Fibroblast of gingiva (primary cell): ENCODE data around the gene ENO4.

ENCODE experiments used
- DNase-seq: peaks from one replicate; pipeline ENCODE4 v3.0.0-alpha.2; 2011; ENCODE audit warnings: low read depth

Gene ENO4, protein sequence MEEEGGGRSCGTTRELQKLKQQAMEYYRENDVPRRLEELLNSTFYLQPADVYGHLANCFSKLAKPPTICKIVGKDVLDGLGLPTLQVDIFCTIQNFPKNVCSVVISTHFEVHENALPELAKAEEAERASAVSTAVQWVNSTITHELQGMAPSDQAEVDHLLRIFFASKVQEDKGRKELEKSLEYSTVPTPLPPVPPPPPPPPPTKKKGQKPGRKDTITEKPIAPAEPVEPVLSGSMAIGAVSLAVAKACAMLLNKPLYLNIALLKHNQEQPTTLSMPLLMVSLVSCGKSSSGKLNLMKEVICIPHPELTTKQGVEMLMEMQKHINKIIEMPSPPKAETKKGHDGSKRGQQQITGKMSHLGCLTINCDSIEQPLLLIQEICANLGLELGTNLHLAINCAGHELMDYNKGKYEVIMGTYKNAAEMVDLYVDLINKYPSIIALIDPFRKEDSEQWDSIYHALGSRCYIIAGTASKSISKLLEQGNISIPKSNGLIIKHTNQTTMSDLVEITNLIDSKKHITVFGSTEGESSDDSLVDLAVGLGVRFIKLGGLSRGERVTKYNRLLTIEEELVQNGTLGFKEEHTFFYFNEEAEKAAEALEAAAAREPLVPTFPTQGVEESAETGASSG

GRCh38 chr10:116849248-116850057 lies at the start of gene ENO4:
Gene ENO4 (plus strand): TSS chr10:116849499. CDS start chr10:116849567, 68 bp downstream.
- peak; percentile 65 for DNase-seq

- DNase-seq: no peak
Measured at GRCh38 chr10:116800286-116800929, 48.9 kb upstream of the ENO4 start.

DNA sequence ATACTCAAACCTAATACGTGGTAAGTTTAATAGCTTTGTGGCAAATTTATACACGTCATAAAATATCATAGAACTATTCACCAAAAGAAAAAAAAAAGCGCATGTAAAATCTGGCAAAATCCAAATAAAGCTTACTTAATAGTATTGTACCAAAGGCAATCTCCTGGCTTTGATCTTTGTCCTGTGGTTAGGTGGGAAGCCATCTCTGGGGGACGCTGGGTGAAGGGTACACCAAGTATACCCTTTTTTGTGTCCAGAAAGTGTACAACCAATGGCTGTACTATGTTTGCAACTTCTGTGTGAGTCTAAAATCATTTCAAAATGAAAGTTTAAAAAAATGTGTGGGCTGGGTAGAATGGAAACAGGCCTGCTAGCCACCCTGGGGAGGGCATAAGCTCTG lies 47.6 kb upstream of the ENO4 start:
- DNase-seq: no peak

DNA sequence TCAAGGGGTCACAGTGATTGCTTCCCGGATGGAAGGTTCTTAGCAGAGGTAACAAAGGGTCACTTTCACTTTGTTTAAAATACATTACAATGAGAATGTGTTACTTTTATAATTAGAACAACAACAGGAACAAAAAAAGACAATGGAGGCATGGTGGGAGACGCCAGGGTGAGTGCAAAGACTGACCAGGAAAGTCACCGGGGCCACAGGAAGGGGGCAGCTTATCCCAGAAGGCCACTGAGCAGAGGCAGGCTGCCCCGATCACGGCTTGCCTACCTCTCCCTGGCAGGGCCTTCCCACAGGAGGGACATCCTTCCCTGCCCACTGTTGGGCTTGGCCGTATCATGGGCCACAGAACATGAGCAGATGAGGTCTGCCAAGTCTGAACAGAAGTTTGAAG lies 46.8 kb upstream of the ENO4 start:
- no peak for DNase-seq

DNA sequence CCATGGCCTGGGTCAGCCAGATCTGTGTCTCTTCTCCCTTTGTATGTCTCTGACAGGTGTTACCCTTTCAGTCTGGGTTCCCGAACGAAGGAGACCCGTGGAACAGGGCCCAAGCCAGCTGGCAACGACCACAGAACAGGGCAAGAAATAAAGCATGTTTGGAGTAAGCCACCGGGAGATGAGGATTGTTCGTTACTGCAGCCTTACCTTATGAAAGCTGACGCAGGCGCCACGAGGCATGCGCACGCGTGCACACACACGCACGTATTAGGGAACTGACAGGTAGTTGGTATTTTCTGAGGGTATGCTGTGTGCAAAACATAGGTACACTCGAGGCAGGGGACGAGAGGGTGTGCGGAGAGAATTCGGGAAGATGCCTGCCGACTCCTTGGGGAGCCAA lies 46.4 kb upstream of the ENO4 start:
- DNase-seq: no peak

DNA sequence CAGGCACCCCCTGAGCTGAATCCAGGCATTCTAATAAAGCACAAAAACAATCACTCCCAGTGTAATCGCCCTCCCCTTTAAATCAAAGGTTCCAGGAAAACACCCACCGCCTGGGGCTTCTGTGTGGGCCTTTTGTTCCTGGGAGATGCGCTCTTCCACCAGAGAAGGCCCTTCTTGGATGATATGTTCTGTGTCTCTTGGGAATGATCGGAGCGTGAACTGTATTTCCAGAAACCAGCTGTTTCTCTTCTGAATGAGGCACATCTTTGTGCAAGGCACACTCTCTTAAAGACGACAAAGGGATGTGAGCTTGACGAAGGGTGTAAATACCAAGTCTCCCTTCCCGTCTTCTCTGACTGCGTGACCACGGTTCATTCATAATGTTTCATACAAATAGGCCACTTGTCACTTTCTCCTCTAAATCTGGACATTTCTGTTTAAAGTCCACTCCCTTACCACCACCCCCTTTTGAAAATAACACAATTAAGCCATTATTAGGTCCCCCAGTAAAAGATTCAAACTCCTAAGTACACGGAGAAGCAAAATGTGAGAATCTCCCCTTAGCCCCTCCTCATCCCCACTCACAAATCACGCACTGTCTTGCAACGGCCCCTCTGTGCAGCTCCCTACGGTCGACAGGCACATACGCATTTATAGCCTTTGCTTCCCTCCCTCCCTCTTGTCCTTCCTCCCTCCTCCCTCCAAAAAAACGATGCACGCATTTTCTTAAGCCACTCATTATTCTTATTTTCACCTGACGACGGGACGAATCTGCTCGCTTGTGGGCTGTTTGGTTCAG lies 45.6 kb upstream of the ENO4 start:
- no peak for DNase-seq

DNA sequence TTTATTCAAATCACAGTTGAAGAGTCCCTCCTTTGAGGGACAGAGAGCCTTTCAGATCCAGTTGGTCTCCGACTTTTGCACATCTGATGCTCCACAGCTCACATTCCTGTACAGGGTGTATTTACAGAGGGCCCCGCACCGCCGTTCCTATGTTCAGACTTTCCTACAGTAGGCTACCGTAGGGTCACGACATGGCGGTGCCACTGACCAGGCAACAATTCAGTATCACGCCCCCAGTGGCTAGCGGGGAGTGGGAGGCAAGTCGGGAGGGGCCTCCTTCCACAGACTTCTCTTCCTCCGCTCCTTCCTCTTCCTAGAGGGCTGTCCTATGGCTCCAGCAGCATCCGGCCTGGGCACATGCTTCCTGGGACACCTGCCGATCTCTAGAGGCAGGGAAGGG lies 40.6 kb upstream of the ENO4 start:
- DNase-seq: no peak

DNA sequence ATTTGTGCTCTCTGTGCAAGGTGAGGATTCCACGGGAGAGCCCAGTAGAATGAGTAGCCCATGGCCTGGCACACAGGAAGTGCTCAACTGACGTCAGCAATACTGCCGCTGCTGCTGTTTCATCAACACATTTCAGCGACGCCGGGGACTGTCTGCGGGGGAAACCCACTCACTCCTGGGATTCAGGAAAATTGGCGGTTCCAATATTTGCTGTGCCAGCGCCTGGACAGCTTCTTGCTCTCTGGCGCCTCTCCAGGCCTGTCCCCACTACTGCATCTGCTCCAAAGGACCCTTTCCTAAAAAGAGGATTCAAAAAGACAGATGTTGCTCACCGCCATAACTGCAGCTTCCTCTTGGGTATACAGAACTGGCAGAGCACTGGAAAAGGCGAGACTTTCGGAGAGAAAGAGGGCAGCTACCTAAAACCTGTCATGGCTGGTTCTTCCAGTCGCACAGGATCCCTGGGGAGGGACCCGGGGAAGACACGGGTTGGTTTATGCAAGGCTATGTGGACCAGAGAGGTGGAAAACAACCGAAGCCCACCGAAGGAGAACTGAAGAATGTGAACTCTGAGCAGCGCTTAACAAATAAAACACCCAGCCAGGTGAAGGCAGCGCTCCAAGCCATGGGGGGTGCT lies 39.7 kb upstream of the ENO4 start:
- DNase-seq: no peak

DNA sequence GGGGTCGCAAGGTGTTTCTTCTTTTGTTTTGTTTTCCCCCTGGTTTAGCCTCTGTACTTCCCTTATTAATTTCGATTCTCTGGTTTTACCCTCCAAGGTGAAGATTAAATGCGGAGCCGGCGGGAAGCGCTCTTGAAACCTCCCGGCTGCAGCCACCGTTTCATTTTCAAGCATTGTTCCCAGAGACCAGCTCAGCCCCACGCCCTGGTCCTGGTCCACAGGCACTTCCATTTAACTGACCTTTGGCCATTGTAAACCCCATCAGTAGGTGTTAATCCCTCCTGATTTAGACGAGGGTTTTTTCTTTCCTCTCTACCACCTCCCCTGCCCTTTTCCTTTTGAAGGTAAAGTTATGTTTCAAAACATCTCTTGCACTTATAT lies 39.2 kb upstream of the ENO4 start:
- DNase-seq: no peak

DNA sequence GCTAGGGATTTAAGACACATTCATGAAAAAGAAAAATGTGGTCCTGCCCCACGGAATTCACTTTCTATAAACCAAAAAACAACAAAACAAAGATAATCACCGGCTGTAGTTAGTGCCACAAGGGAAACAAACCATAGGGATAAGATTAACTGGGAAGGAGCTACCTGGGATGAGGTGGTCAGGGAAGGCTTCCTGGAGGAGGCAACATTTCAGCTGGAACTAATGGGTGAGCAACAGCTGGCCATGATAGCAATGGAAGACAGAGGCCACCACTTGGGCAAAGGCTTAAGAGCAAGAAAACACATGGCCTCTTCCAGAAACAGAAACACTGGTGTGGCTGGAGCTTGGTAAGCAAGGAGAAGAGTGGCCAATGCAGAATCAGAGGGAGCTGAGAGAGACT lies 38.4 kb upstream of the ENO4 start:
- no peak for DNase-seq

- no peak for DNase-seq
Measured at GRCh38 chr10:116811691-116812090, 37.6 kb upstream of the ENO4 start.

DNA sequence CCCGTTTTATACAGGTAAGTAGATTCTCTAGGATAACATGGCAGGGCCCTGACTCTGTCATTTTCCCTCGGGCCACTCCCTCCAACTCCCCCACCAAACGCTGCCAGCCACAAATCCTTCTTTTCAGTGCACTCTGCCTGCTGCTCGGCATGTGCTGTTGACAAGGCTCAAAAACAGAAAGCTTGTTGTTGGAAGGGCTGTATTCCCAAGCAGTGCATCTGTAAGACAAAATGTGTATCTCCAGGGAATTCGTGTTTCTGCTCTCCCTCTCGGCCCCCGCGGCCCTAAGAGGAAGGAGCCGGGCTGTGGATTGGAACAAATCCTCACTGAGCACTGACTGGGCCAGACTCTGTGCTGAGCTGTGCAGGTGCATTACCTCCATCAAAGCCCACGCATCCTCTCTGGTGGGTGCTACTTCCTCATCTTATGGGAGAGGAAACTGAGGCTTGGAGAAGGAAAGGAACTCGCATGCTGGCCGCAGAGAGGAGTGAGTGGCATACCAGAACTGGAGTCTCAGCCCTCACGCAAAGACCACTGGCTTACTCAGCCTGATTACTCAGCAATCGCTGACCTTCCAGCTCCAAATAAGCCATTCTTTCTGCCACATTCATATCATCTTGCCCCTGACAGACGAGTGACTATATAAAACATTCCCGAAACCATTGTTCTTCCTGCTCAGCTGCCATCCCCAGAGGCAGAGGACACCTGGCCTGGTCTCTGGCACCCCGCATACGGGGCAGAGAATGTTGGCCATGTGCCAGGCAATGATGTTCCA lies 33.5 kb upstream of the ENO4 start:
- no peak for DNase-seq

DNA sequence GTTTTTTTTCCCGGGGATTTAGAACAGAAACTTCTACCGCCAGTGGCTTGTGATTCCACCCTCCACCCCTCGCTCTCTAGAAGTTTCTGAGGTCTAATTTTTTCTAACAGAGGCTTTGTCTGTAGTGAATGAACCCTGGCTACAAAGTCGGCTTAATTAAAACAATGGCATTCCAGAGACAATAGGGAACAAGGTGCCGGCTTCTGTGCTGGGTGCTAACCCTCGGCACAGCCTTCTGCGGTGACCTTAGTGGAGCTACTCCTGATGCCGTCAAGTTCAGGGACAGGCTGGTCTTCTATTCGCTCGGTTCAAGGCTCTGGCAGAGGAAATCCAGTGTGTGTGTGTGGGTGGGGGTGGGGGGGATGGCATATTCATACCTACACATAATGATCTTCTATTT lies 32.1 kb upstream of the ENO4 start:
- DNase-seq: no peak

- no peak for DNase-seq
Measured at GRCh38 chr10:116817780-116818343, 31.4 kb upstream of the ENO4 start.

- DNase-seq: no peak
Measured at GRCh38 chr10:116819999-116820677, 29.2 kb upstream of the ENO4 start.

GRCh38 chr10:116825901-116826300 lies 23.4 kb upstream of the ENO4 start:
- DNase-seq: no peak

- no peak for DNase-seq
Measured at GRCh38 chr10:116826803-116827202, 22.5 kb upstream of the ENO4 start.

DNA sequence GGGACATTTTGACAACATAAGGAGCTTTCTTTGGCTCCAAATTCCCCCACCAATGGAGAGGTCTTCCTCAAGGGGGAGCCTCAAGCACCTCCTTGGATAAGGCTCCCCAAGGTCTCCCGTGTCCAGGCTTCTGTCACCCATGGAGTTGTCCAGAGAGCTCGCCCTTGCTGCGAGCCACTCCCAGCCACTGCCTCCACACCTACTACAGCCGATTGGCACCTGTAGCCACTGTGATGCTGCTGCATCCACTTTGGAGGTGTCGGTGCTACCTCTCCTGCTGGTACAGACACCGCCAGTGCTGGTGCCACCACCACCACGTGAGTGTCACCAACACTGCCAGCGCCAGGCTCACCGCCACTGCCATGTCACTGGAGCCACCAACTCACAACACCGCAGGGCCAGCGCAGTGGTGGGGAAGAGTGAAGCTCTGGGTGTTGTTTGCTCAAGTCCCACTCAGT lies 22.1 kb upstream of the ENO4 start:
- no peak for DNase-seq

DNA sequence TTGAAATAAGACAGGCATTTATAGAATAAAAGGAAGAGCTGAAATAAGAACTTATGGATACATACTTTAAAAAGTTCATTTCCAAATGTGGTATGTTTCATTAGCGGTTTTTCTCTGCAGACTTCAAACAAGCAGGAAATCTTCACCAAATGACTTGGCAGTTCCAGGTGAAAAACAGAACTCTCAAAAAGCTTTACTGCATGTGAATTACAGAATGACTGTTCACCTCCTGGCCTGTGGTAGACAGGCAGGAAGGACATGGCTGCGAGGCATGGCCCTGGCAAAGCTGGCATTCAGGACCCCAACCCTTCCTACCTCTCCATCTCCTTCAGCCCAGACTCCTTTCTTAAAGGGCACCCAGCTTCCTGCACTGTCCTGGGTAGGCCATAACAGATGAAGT lies 21.2 kb upstream of the ENO4 start:
- no peak for DNase-seq
